ENCODE measurements around the gene TEKT1.

DNA sequence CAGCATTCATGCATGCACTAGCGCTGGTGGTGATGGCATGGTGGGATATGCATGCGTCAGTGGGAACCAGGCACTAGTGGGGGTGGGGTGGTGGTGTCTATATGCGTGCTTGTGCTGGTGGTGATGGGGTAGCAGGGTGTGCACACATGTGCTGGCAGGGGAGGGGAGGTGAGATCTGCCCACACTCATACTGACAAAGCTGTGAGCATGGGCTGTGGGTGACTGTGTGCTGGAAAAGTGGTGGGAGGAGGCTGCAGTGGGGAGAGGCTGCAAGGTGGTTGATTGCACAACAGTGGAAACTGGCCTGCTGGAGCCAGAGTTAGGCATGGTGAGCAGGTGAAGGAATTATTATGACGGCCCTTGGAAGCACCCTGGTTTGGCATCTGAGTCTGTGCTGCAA lies 31.3 kb upstream of the TEKT1 start:
- TF ChIP-seq, protein P1, sequence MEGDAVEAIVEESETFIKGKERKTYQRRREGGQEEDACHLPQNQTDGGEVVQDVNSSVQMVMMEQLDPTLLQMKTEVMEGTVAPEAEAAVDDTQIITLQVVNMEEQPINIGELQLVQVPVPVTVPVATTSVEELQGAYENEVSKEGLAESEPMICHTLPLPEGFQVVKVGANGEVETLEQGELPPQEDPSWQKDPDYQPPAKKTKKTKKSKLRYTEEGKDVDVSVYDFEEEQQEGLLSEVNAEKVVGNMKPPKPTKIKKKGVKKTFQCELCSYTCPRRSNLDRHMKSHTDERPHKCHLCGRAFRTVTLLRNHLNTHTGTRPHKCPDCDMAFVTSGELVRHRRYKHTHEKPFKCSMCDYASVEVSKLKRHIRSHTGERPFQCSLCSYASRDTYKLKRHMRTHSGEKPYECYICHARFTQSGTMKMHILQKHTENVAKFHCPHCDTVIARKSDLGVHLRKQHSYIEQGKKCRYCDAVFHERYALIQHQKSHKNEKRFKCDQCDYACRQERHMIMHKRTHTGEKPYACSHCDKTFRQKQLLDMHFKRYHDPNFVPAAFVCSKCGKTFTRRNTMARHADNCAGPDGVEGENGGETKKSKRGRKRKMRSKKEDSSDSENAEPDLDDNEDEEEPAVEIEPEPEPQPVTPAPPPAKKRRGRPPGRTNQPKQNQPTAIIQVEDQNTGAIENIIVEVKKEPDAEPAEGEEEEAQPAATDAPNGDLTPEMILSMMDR (IDR thresholded peaks at IDR 0.05; ENCODE audit: low read length): no peak
- TF ChIP-seq EZH2 (optimal IDR thresholded peaks at IDR 0.05; ENCODE audit: low read depth, low read length): no peak
